ENCODE measurements around the gene MYL5.
"Not testable (repeated sequence)": the region's sequence is repeated elsewhere in the genome, so short reads cannot be mapped to it uniquely, and the experiment has no call there.

Gene MYL5

GRCh38 chr4:722851-723360 is 48.6 kb downstream of the MYL5 start:
- Mint-ChIP-seq H3K4me3 (no peak overlapping the region), H3K4me1 (peaks cover 13% of the 10 kb centered on the region), H3K27me3 (no peaks in the 10 kb centered on the region), H3K9me3 (no peaks in the 10 kb centered on the region), H3K27ac (no peak overlapping the region), H3K36me3 (ENCODE audit: low read depth) (peaks cover 23% of the 10 kb centered on the region)
- ATAC-seq = no peak
- DNase-seq = no peak

GRCh38 chr4:723751-724530 is 49.6 kb downstream of the MYL5 start:
- no peak overlapping the region for H3K4me3 Mint-ChIP-seq
- H3K36me3 Mint-ChIP-seq (ENCODE audit: low read depth) = peaks cover 23% of the 10 kb centered on the region
- no peaks in the 10 kb centered on the region for H3K27me3 Mint-ChIP-seq
- H3K9me3 Mint-ChIP-seq = no peaks in the 10 kb centered on the region
- ATAC-seq (no peak), DNase-seq (no peak)
- peaks cover 15% of the 10 kb centered on the region for H3K4me1 Mint-ChIP-seq
- no peak overlapping the region for H3K27ac Mint-ChIP-seq

GRCh38 chr4:725391-726234 is 51.3 kb downstream of the MYL5 start:
- no peak overlapping the region for H3K4me3 Mint-ChIP-seq
- peaks cover 15% of the 10 kb centered on the region for H3K4me1 Mint-ChIP-seq
- H3K36me3 Mint-ChIP-seq (ENCODE audit: low read depth) = peaks cover 15% of the 10 kb centered on the region
- H3K27ac Mint-ChIP-seq = no peak overlapping the region
- no peaks in the 10 kb centered on the region for H3K9me3 Mint-ChIP-seq
- no peaks in the 10 kb centered on the region for H3K27me3 Mint-ChIP-seq
- DNase-seq (no peak), ATAC-seq (no peak)

GRCh38 chr4:726235-726787 is 52.0 kb downstream of the MYL5 start:
- H3K4me1 Mint-ChIP-seq = peaks cover 15% of the 10 kb centered on the region
- no peak for DNase-seq

GRCh38 chr4:726838-727237 is 52.5 kb downstream of the MYL5 start:
- ATAC-seq = no peak
- Mint-ChIP-seq H3K4me1 (peaks cover 15% of the 10 kb centered on the region), H3K9me3 (no peaks in the 10 kb centered on the region), H3K36me3 (ENCODE audit: low read depth) (peaks cover 14% of the 10 kb centered on the region), H3K4me3 (no peak overlapping the region), H3K27ac (no peak overlapping the region), H3K27me3 (no peaks in the 10 kb centered on the region)
- DNase-seq = no peak

More at GRCh38 chr4:726235-726787, 52.0 kb downstream of the MYL5 start:
- Mint-ChIP-seq H3K27ac (no peak overlapping the region), H3K36me3 (ENCODE audit: low read depth) (peaks cover 17% of the 10 kb centered on the region), H3K4me3 (no peak overlapping the region), H3K9me3 (no peaks in the 10 kb centered on the region), H3K27me3 (no peaks in the 10 kb centered on the region)
- no peak for ATAC-seq

- H3K27ac Mint-ChIP-seq = no peak overlapping the region
These were observed 53.2 kb downstream of the MYL5 start for GRCh38 chr4:727576-727975.

GRCh38 chr4:729336-730315 is 55.3 kb downstream of the MYL5 start:
- DNase-seq = no peak
- Mint-ChIP-seq H3K36me3 (ENCODE audit: low read depth) (peaks cover 6% of the 10 kb centered on the region), H3K4me1 (peaks cover 15% of the 10 kb centered on the region), H3K9me3 (no peaks in the 10 kb centered on the region), H3K27me3 (no peaks in the 10 kb centered on the region), H3K27ac (no peak overlapping the region), H3K4me3 (no peak overlapping the region)
- no peak for ATAC-seq

More at GRCh38 chr4:727576-727975, 53.2 kb downstream of the MYL5 start:
- Mint-ChIP-seq H3K36me3 (ENCODE audit: low read depth) (peaks cover 9% of the 10 kb centered on the region), H3K4me1 (peaks cover 15% of the 10 kb centered on the region), H3K27me3 (no peaks in the 10 kb centered on the region), H3K4me3 (no peak overlapping the region), H3K9me3 (no peaks in the 10 kb centered on the region)
- ATAC-seq (no peak), DNase-seq (no peak)

GRCh38 chr4:730511-730910 is 56.2 kb downstream of the MYL5 start:
- H3K27ac Mint-ChIP-seq = no peak overlapping the region
- H3K4me1 Mint-ChIP-seq = peaks cover 11% of the 10 kb centered on the region
- H3K4me3 Mint-ChIP-seq = no peak overlapping the region
- DNase-seq = no peak
- H3K36me3 Mint-ChIP-seq (ENCODE audit: low read depth) = peaks cover 9% of the 10 kb centered on the region
- H3K9me3 Mint-ChIP-seq = no peaks in the 10 kb centered on the region
- no peaks in the 10 kb centered on the region for H3K27me3 Mint-ChIP-seq
- no peak for ATAC-seq

- H3K4me3 Mint-ChIP-seq, H3K9me3 Mint-ChIP-seq, H3K27ac Mint-ChIP-seq, DNase-seq, ATAC-seq, H3K27me3 Mint-ChIP-seq: not testable (repeated sequence)
- Mint-ChIP-seq H3K4me1 (peaks cover 11% of the 10 kb centered on the region), H3K36me3 (ENCODE audit: low read depth) (peaks cover 12% of the 10 kb centered on the region)
These were observed 56.9 kb downstream of the MYL5 start for GRCh38 chr4:730946-731904.
